Spleen (tissue), 11 donors: ENCODE data around the gene MISP. TPM values are rescaled to one million over a fixed set of nuclear protein-coding genes. Genes with fewer than 3 reads are reported as not detected.

Experiments
- DNase-seq: peaks from one replicate; pipeline ENCODE4 v3.0.0-alpha.2; 2020
- H3K27ac ChIP-seq, 8 donors: fragments of 200-600 bp; sonication (generic) in 7 of 8; 1 replicate in 4 of 8; 2 replicates in 4 of 8; pipeline versions ENCODE4 v1.5.0 to v1.8.0; 2016 to 2021; ENCODE audit warnings: inconsistent platforms in 4 of 8, mild to moderate bottlenecking in 4 of 8, moderate library complexity in 1 of 8
- H3K27me3 ChIP-seq, 7 donors: fragments of 200-600 bp; sonication (generic) in 6 of 7; replicated peaks in 1 of 7; 1 replicate in 4 of 7; 2 replicates in 3 of 7; pipeline versions ENCODE4 v1.5.0 to v1.8.0; 2016 to 2021; ENCODE audit warnings: inconsistent platforms in 3 of 7, mild to moderate bottlenecking in 1 of 7
- H3K36me3 ChIP-seq, 6 donors: fragments of 200-600 bp; sonication (generic) in 5 of 6; 1 replicate in 4 of 6; 2 replicates in 2 of 6; pipeline versions ENCODE4 v1.5.0 to v1.8.0; 2016 to 2021; ENCODE audit warnings: inconsistent platforms in 2 of 6
- H3K4me1 ChIP-seq, 6 donors: fragments of 200-600 bp; sonication (generic) in 5 of 6; 1 replicate in 3 of 6; 2 replicates in 3 of 6; pipeline versions ENCODE4 v1.5.0 to v1.8.0; 2016 to 2021; ENCODE audit warnings: inconsistent platforms in 3 of 6
- H3K4me3 ChIP-seq, 8 donors: fragments of 200-600 bp; sonication (generic) in 7 of 8; 1 replicate in 4 of 8; 2 replicates in 4 of 8; pipeline versions ENCODE4 v1.5.0 to v1.8.0; 2016 to 2021; ENCODE audit warnings: inconsistent platforms in 4 of 8, mild to moderate bottlenecking in 4 of 8, moderate library complexity in 2 of 8
- H3K9me3 ChIP-seq, 8 donors: fragments of 200-600 bp; sonication (generic) in 7 of 8; 1 replicate in 4 of 8; 2 replicates in 4 of 8; pipeline versions ENCODE4 v1.5.0 to v1.8.0; 2016 to 2021; ENCODE audit warnings: inconsistent platforms in 4 of 8
- POLR2A ChIP-seq, 3 donors: fragments of 450-650 bp; IDR thresholded peaks; one replicate each; pipeline ENCODE4 v1.5.1; 2017; ENCODE audit warnings: antibody characterized with exemption in 3 of 3, mild to moderate bottlenecking in 1 of 3
- POLR2AphosphoS5 ChIP-seq, 3 donors: sonication (generic); formaldehyde crosslinking; IDR thresholded peaks; one replicate each; pipeline ENCODE4 v1.5.1; 2017; ENCODE audit warnings: antibody characterized with exemption in 3 of 3
- WGBS, 5 donors: extraction: QIAGEN DNeasy Blood & Tissue Kit in 3 of 5; methylation state at CpG; one replicate each; pipeline versions ENCODE4 v1.1.5 to v1.1.7; 2013 to 2018; 5-methylcytosine and 5-hydroxymethylcytosine counted together
- intact Hi-C: fragments of 100-400 bp; cut with DNase I; formaldehyde crosslinking; loops from one replicate; pipeline ENCODE4 v1.15.0; 2023; ENCODE audit warnings: low total_unique reads
- polyA plus RNA-seq, 3 donors: library from polyadenylated mRNA; stranded (reverse); fragments of 200-250 nt; gene quantifications; one replicate each; pipeline ENCODE4 v1.2.1, GENCODE V29; 2013
- total RNA-seq, 7 donors: library from RNA; depleted of rRNA in 3 of 7; stranded (reverse); fragments of >200 nt in 3 of 7; fragmentation: NEBNext Ultra II Directional in 4 of 7; extraction: Animal tissue kit (Norgen Biotek cat#: 25700) in 4 of 7; gene quantifications; one replicate each; pipeline versions ENCODE4 v1.1.0 to v1.2.1, GENCODE V29; 2016 to 2021
- TF ChIP-seq, protein P1 (sequence below), 11 experiments: fragments of 200-600 bp in 7 of 11; fragments of 450-650 bp in 4 of 11; sonication (generic) in 4 of 11; IDR thresholded peaks in 8 of 11; conservative IDR thresholded peaks in 3 of 11; 1 replicate in 7 of 11; 2 replicates in 4 of 11; pipeline versions ENCODE4 v1.4.0 to v1.8.0; 2016 to 2021; ENCODE audit warnings: antibody characterized with exemption in 11 of 11, inconsistent platforms in 4 of 11, mild to moderate bottlenecking in 1 of 11
- donor health status: healthy with polysubstance abuse.
- donor health status: DM: no; HTN: no; CAD: no; lungs with moderate emphysema.
- donor health status: DM: no; HTN: no; CAD: no.
- donor health status: Bipolar disorder and iron deficiency.
- donor health status: healthy.
- donor health status: DM: no; HTN: no; CAD: no.
- donor health status: DM: yes; HTN: yes; CAD: no.

The MISP gene
- total and polyA plus RNA-seq, 10 donors = 0.13 TPM; not detected in 9

GRCh38 chr19:768424-768823, 17.5 kb downstream of the MISP start:
- Histone ChIP-seq H3K4me1 (peaks cover 0 to 14% (median 11%) of the 10 kb centered on the region in 6 donors), H3K27ac (no peak overlapping the region), H3K27me3 (peaks cover 0 to 39% (median 0%) of the 10 kb centered on the region in 7 donors), H3K36me3 (no peaks in the 10 kb centered on the region), H3K9me3 (no peaks in the 10 kb centered on the region), H3K4me3 (no peak overlapping the region)
- WGBS, 5 donors = 71 to 84% (median 81%) methylated on average over 14 of the region's 14 CpGs
- no peak for DNase-seq
- intact Hi-C loops = no loop called here
- TF ChIP-seq, protein P1, sequence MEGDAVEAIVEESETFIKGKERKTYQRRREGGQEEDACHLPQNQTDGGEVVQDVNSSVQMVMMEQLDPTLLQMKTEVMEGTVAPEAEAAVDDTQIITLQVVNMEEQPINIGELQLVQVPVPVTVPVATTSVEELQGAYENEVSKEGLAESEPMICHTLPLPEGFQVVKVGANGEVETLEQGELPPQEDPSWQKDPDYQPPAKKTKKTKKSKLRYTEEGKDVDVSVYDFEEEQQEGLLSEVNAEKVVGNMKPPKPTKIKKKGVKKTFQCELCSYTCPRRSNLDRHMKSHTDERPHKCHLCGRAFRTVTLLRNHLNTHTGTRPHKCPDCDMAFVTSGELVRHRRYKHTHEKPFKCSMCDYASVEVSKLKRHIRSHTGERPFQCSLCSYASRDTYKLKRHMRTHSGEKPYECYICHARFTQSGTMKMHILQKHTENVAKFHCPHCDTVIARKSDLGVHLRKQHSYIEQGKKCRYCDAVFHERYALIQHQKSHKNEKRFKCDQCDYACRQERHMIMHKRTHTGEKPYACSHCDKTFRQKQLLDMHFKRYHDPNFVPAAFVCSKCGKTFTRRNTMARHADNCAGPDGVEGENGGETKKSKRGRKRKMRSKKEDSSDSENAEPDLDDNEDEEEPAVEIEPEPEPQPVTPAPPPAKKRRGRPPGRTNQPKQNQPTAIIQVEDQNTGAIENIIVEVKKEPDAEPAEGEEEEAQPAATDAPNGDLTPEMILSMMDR (IDR thresholded peaks at IDR 0.05 in 8 of 11, conservative IDR thresholded peaks at IDR 0.05 in 3 of 11) = no peak
- TF ChIP-seq POLR2AphosphoS5 (IDR thresholded peaks at IDR 0.05) = no peak
- no peak for TF ChIP-seq POLR2A (IDR thresholded peaks at IDR 0.05)

GRCh38 chr19:769616-770015, 18.7 kb downstream of the MISP start:
- Histone ChIP-seq H3K4me3 (no peak overlapping the region), H3K36me3 (no peaks in the 10 kb centered on the region), H3K27ac (no peak overlapping the region), H3K27me3 (peaks cover 0 to 31% (median 0%) of the 10 kb centered on the region in 7 donors), H3K9me3 (no peaks in the 10 kb centered on the region), H3K4me1 (peaks cover 0 to 14% (median 11%) of the 10 kb centered on the region in 6 donors)
- TF ChIP-seq, protein P1 (IDR thresholded peaks at IDR 0.05 in 8 of 11, conservative IDR thresholded peaks at IDR 0.05 in 3 of 11) = no peak
- no peak for TF ChIP-seq POLR2A (IDR thresholded peaks at IDR 0.05)
- TF ChIP-seq POLR2AphosphoS5 (IDR thresholded peaks at IDR 0.05) = no peak
- intact Hi-C loops = loop anchor here (10.0 kb wide), 1 partner anchor 85 kb away; the partner anchor contains the start of genes CFD and ELANE
- WGBS, 5 donors = 74 to 88% (median 83%) methylated on average over 6 of the region's 6 CpGs
- no peak for DNase-seq

DNA sequence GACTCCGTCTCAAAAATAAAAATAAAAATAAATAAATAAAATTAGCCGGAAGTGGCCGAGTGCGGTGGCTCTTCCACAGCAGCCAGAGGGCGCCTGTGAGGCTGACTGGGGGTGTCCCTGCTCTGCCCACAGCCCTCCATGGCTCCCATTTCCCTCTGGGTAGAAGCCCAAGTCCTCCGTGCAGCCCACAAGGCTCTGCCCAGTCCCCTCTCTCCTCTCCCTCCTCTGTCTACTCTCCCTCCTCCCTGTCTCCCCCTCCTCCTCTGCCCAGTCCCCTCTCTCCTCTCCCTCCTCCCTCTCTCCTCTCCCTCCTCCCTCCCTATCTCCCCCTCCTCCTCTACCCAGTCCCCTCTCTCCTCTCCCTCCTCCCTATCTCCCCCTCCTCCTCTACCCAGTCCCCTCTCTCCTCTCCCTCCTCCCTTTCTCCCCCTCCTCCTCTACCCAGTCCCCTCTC, 20.4 kb downstream of the MISP start:
- intact Hi-C loops = loop anchor here (10.0 kb wide), 1 partner anchor 83 kb away; the partner anchor contains the start of genes CFD and ELANE
- H3K9me3 ChIP-seq = no peaks in the 10 kb centered on the region
- WGBS, 5 donors = 9 to 15% (median 10%) methylated on average over 6 of the region's 6 CpGs
- DNase-seq = no peak
- H3K27ac ChIP-seq = no peak overlapping the region
- peaks cover 0 to 19% (median 0%) of the 10 kb centered on the region in 7 donors for H3K27me3 ChIP-seq
- peaks cover 0 to 14% (median 11%) of the 10 kb centered on the region in 6 donors for H3K4me1 ChIP-seq
- TF ChIP-seq POLR2AphosphoS5 (IDR thresholded peaks at IDR 0.05) (no peak), POLR2A (IDR thresholded peaks at IDR 0.05) (no peak)
- TF ChIP-seq, protein P1 (IDR thresholded peaks at IDR 0.05 in 8 of 11, conservative IDR thresholded peaks at IDR 0.05 in 3 of 11) = peak in 10 of 11 experiments; percentile 27 to 66 (median 46)
- no peaks in the 10 kb centered on the region for H3K36me3 ChIP-seq
- no peak overlapping the region for H3K4me3 ChIP-seq

- peaks cover 0 to 14% (median 11%) of the 10 kb centered on the region in 6 donors for H3K4me1 ChIP-seq
- H3K4me3 ChIP-seq = no peak overlapping the region
- no peaks in the 10 kb centered on the region for H3K9me3 ChIP-seq
- H3K27ac ChIP-seq = no peak overlapping the region
- peaks cover 0 to 12% (median 0%) of the 10 kb centered on the region in 7 donors for H3K27me3 ChIP-seq
- intact Hi-C loops = loop anchor here (10.0 kb wide), 1 partner anchor 83 kb away; the partner anchor contains the start of genes CFD and ELANE
- no peak for DNase-seq
- WGBS, 5 donors = 81 to 95% (median 86%) methylated on average over 5 of the region's 5 CpGs
- no peaks in the 10 kb centered on the region for H3K36me3 ChIP-seq
- TF ChIP-seq, protein P1 (IDR thresholded peaks at IDR 0.05 in 8 of 11, conservative IDR thresholded peaks at IDR 0.05 in 3 of 11) = no peak
- no peak for TF ChIP-seq POLR2A (IDR thresholded peaks at IDR 0.05)
- TF ChIP-seq POLR2AphosphoS5 (IDR thresholded peaks at IDR 0.05) = no peak
Measured at GRCh38 chr19:772063-772462, 21.2 kb downstream of the MISP start.
